ENCODE data around the gene MEGF6.

The MEGF6 gene

GRCh38 chr1:3459051-3459908 lies 152.0 kb downstream of the MEGF6 start:
- no peak for DNase-seq (ENCODE audit: low read depth)

- DNase-seq (ENCODE audit: low read depth), result no peak
Measured at GRCh38 chr1:3457910-3458883, 153.1 kb downstream of the MEGF6 start.

- no peak for DNase-seq (ENCODE audit: low read depth)
Measured at GRCh38 chr1:3456964-3457909, 154.1 kb downstream of the MEGF6 start.

GRCh38 chr1:3456449-3456963 lies 154.8 kb downstream of the MEGF6 start:
- DNase-seq (ENCODE audit: low read depth), result no peak

- no peak for DNase-seq (ENCODE audit: low read depth)
Measured at GRCh38 chr1:3455670-3456448, 155.4 kb downstream of the MEGF6 start.

- no peak for DNase-seq (ENCODE audit: low read depth)
Measured at GRCh38 chr1:3454811-3455618, 156.3 kb downstream of the MEGF6 start.

GRCh38 chr1:3453891-3454810 lies 157.2 kb downstream of the MEGF6 start, which contains the start of gene ARHGEF16:
Gene ARHGEF16 (plus strand): TSS chr1:3454665. CDS start chr1:3463085, 8,420 bp downstream.
- DNase-seq (ENCODE audit: low read depth), result no peak

GRCh38 chr1:3453203-3453761 lies 158.0 kb downstream of the MEGF6 start:
- peak; percentile 41 for DNase-seq (ENCODE audit: low read depth)

- DNase-seq (ENCODE audit: low read depth), result no peak
Measured at GRCh38 chr1:3452866-3453175, 158.5 kb downstream of the MEGF6 start.

- no peak for DNase-seq (ENCODE audit: low read depth)
Measured at GRCh38 chr1:3451994-3452865, 159.1 kb downstream of the MEGF6 start.

GRCh38 chr1:3450983-3451382 lies 160.3 kb downstream of the MEGF6 start:
- no peak for DNase-seq (ENCODE audit: low read depth)

- DNase-seq (ENCODE audit: low read depth), result no peak
Measured at GRCh38 chr1:3450202-3450863, 161.0 kb downstream of the MEGF6 start.

GRCh38 chr1:3444736-3445135 lies 166.6 kb downstream of the MEGF6 start:
- DNase-seq (ENCODE audit: low read depth), result no peak

GRCh38 chr1:3444298-3444697 lies 167.0 kb downstream of the MEGF6 start:
- DNase-seq (ENCODE audit: low read depth), result no peak

GRCh38 chr1:3443807-3444206 lies 167.5 kb downstream of the MEGF6 start:
- DNase-seq (ENCODE audit: low read depth), result no peak

GRCh38 chr1:3442901-3443300 lies 168.4 kb downstream of the MEGF6 start:
- no peak for DNase-seq (ENCODE audit: low read depth)

GRCh38 chr1:3442331-3442730 lies 169.0 kb downstream of the MEGF6 start:
- no peak for DNase-seq (ENCODE audit: low read depth)

Data from fibroblast of gingiva (primary cell).